ENCODE results near the gene C16orf89. TPM values are rescaled to one million over a fixed set of nuclear protein-coding genes. Genes with fewer than 3 reads are reported as not detected.

The C16orf89 gene
- total RNA-seq, 1 donor from 2014 or later: not detected

GRCh38 chr16:5028950-5029475, 36.7 kb downstream of the C16orf89 start:
- no peak for DNase-seq (ENCODE audit: low spot score)
- Mint-ChIP-seq H3K36me3 (ENCODE audit: low read depth) (no peaks in the 10 kb centered on the region), H3K27me3 (ENCODE audit: low read depth) (no peaks in the 10 kb centered on the region), H3K9me3 (no peaks in the 10 kb centered on the region), H3K4me3 (ENCODE audit: low read depth) (no peak overlapping the region), H3K4me1 (ENCODE audit: low read depth) (peaks cover 6% of the 10 kb centered on the region), H3K27ac (no peak overlapping the region)
- intact Hi-C loops (cut with micrococcal nuclease): no loop called here

- Mint-ChIP-seq H3K36me3 (ENCODE audit: low read depth) (no peaks in the 10 kb centered on the region), H3K27me3 (ENCODE audit: low read depth) (no peaks in the 10 kb centered on the region), H3K4me3 (ENCODE audit: low read depth) (no peak overlapping the region), H3K4me1 (ENCODE audit: low read depth) (peaks cover 3% of the 10 kb centered on the region), H3K27ac (no peak overlapping the region), H3K9me3 (no peaks in the 10 kb centered on the region)
- intact Hi-C loops (cut with micrococcal nuclease): no loop called here
- no peak for DNase-seq (ENCODE audit: low spot score)
These were observed 38.1 kb downstream of the C16orf89 start for GRCh38 chr16:5027575-5028235.

DNA sequence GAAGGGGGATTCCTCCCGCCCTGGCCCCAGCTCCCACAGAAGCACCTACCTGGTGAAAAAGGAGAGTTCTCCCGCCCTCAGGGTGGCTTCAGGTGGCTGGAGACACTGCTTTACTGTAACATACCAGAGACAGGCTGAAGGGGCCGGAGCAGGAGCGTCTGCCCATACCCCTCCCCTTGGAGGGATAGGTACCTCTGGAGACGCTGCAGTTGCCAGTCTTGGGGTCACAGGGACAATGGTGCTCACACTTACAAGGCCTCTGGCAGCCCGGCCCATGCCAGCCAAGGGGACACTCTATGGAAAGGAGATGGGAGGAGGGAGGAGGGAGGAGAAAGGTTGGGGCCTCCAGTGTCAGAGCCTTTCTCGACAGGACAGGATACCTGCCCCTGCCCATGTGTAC, 38.7 kb downstream of the C16orf89 start:
- H3K4me1 Mint-ChIP-seq (ENCODE audit: low read depth): no peaks in the 10 kb centered on the region
- no peaks in the 10 kb centered on the region for H3K27me3 Mint-ChIP-seq (ENCODE audit: low read depth)
- no peak overlapping the region for H3K27ac Mint-ChIP-seq
- H3K36me3 Mint-ChIP-seq (ENCODE audit: low read depth): no peaks in the 10 kb centered on the region
- no peak overlapping the region for H3K4me3 Mint-ChIP-seq (ENCODE audit: low read depth)
- intact Hi-C loops (cut with micrococcal nuclease): no loop called here
- H3K9me3 Mint-ChIP-seq: no peaks in the 10 kb centered on the region
- no peak for DNase-seq (ENCODE audit: low spot score)

- no peaks in the 10 kb centered on the region for H3K36me3 Mint-ChIP-seq (ENCODE audit: low read depth)
- no peak overlapping the region for H3K27ac Mint-ChIP-seq
- H3K4me3 Mint-ChIP-seq (ENCODE audit: low read depth): no peak overlapping the region
- DNase-seq (ENCODE audit: low spot score): no peak
- no peaks in the 10 kb centered on the region for H3K9me3 Mint-ChIP-seq
- no peaks in the 10 kb centered on the region for H3K4me1 Mint-ChIP-seq (ENCODE audit: low read depth)
- intact Hi-C loops (cut with micrococcal nuclease): no loop called here
- H3K27me3 Mint-ChIP-seq (ENCODE audit: low read depth): no peaks in the 10 kb centered on the region
These were observed 39.1 kb downstream of the C16orf89 start for GRCh38 chr16:5026664-5027063.

GRCh38 chr16:5025171-5025632, 40.6 kb downstream of the C16orf89 start:
- no peak for DNase-seq (ENCODE audit: low spot score)

GRCh38 chr16:5024632-5025031, 41.1 kb downstream of the C16orf89 start:
- no peaks in the 10 kb centered on the region for H3K27me3 Mint-ChIP-seq (ENCODE audit: low read depth)

More at GRCh38 chr16:5025171-5025632, 40.6 kb downstream of the C16orf89 start:
- H3K27me3 Mint-ChIP-seq (ENCODE audit: low read depth): no peaks in the 10 kb centered on the region
- H3K4me1 Mint-ChIP-seq (ENCODE audit: low read depth): no peaks in the 10 kb centered on the region
- no peak overlapping the region for H3K4me3 Mint-ChIP-seq (ENCODE audit: low read depth)
- no peak overlapping the region for H3K27ac Mint-ChIP-seq
- intact Hi-C loops (cut with micrococcal nuclease): no loop called here
- no peaks in the 10 kb centered on the region for H3K36me3 Mint-ChIP-seq (ENCODE audit: low read depth)
- H3K9me3 Mint-ChIP-seq: no peaks in the 10 kb centered on the region

DNA sequence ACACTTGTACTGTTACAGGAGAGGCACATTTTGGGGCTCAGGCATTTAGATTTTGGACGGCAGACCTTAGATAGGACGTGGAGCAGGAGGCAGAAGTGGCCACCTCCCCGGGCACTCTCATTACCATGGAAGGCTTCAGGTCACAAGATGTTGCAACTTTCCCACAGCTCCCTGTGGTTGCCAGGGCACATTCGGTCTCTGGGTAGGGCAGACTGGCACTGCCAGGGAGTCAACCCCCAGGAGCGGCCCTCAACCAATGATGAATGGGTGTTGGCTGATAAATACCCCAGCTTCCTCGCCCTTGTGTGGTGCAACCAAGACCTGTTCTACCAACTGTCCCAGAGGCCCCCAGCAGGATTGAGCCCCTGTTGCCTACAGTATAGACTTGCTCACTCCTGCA, 43.2 kb downstream of the C16orf89 start:
- DNase-seq (ENCODE audit: low spot score): no peak
- H3K27me3 Mint-ChIP-seq (ENCODE audit: low read depth): no peaks in the 10 kb centered on the region
- intact Hi-C loops (cut with micrococcal nuclease): no loop called here
- no peaks in the 10 kb centered on the region for H3K36me3 Mint-ChIP-seq (ENCODE audit: low read depth)
- H3K9me3 Mint-ChIP-seq: no peaks in the 10 kb centered on the region
- H3K4me1 Mint-ChIP-seq (ENCODE audit: low read depth): no peaks in the 10 kb centered on the region
- no peak overlapping the region for H3K4me3 Mint-ChIP-seq (ENCODE audit: low read depth)
- H3K27ac Mint-ChIP-seq: no peak overlapping the region

More at GRCh38 chr16:5024632-5025031, 41.1 kb downstream of the C16orf89 start:
- Mint-ChIP-seq H3K4me1 (ENCODE audit: low read depth) (no peaks in the 10 kb centered on the region), H3K4me3 (ENCODE audit: low read depth) (no peak overlapping the region), H3K9me3 (no peaks in the 10 kb centered on the region), H3K27ac (no peak overlapping the region), H3K36me3 (ENCODE audit: low read depth) (no peaks in the 10 kb centered on the region)
- intact Hi-C loops (cut with micrococcal nuclease): no loop called here
- DNase-seq (ENCODE audit: low spot score): no peak

DNA sequence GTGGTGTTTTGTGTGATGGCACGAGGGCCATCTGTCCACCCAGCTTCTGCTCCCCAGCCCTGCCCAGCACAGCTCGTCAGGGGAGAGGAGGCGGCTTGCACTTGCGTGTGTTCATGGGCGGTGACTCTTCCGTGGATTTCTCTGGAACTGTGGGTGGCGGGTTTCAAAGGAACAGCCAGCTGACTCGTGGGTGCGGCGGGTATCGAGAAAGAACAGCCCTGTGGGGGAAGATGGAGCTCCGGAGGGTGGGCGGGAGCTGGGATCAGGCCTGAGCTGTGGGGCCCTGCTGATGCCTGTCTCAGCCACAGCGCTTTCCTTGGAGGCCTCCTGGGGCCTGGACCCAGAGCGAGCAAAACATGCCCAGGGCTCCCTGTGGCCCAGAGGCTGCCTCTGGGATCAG, 45.2 kb downstream of the C16orf89 start:
- H3K27me3 Mint-ChIP-seq (ENCODE audit: low read depth): no peaks in the 10 kb centered on the region
- no peak overlapping the region for H3K4me3 Mint-ChIP-seq (ENCODE audit: low read depth)

DNA sequence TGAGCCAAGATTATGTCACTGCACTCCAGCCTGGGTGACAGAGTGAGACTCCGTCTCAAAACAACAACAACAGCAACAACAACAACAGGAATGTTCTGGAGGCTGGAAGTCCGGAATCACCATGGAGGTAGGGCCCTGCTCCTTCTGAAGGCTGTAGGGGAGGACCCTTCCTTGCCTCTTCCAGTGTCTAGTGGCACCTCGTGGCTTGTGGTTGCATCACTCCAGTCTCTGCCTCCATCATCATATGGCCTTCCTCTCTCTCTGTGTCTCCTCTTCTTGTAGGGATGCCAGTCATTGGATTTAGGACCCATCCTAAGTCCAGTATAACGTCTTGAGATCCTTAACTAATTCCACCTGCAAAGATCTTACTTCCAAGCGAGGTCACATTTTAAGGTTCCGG, 46.0 kb downstream of the C16orf89 start:
- intact Hi-C loops (cut with micrococcal nuclease): no loop called here
- no peaks in the 10 kb centered on the region for H3K27me3 Mint-ChIP-seq (ENCODE audit: low read depth)
- no peak overlapping the region for H3K27ac Mint-ChIP-seq
- no peak overlapping the region for H3K4me3 Mint-ChIP-seq (ENCODE audit: low read depth)
- no peaks in the 10 kb centered on the region for H3K9me3 Mint-ChIP-seq
- no peak for DNase-seq (ENCODE audit: low spot score)
- H3K36me3 Mint-ChIP-seq (ENCODE audit: low read depth): no peaks in the 10 kb centered on the region
- no peaks in the 10 kb centered on the region for H3K4me1 Mint-ChIP-seq (ENCODE audit: low read depth)

More for the DNA sequence above, 45.2 kb downstream of the C16orf89 start:
- Mint-ChIP-seq H3K4me1 (ENCODE audit: low read depth) (no peaks in the 10 kb centered on the region), H3K36me3 (ENCODE audit: low read depth) (no peaks in the 10 kb centered on the region), H3K27ac (no peak overlapping the region), H3K9me3 (no peaks in the 10 kb centered on the region)
- DNase-seq (ENCODE audit: low spot score): no peak
- intact Hi-C loops (cut with micrococcal nuclease): no loop called here

GRCh38 chr16:5018793-5019192, 47.0 kb downstream of the C16orf89 start:
- intact Hi-C loops (cut with micrococcal nuclease): no loop called here
- no peak for DNase-seq (ENCODE audit: low spot score)
- H3K9me3 Mint-ChIP-seq: no peaks in the 10 kb centered on the region
- H3K4me3 Mint-ChIP-seq (ENCODE audit: low read depth): no peak overlapping the region
- H3K36me3 Mint-ChIP-seq (ENCODE audit: low read depth): no peaks in the 10 kb centered on the region
- no peak overlapping the region for H3K27ac Mint-ChIP-seq
- no peaks in the 10 kb centered on the region for H3K27me3 Mint-ChIP-seq (ENCODE audit: low read depth)
- no peaks in the 10 kb centered on the region for H3K4me1 Mint-ChIP-seq (ENCODE audit: low read depth)

DNA sequence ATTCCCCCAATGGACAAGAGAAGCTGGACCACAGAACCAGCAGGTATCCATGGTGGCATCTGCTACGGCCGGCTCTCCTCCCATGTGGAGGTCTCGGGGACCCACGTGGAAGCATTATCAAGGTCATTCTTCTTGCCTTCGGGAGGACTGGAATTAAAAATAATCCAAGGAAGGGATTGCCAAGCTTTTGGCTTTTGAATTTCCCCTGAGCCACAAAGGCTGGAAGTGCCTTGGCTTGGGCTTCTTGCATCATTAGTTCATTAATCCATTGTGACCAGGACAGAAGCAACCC, 48.1 kb downstream of the C16orf89 start:
- Mint-ChIP-seq H3K36me3 (ENCODE audit: low read depth) (no peaks in the 10 kb centered on the region), H3K4me3 (ENCODE audit: low read depth) (no peak overlapping the region), H3K27ac (no peak overlapping the region), H3K4me1 (ENCODE audit: low read depth) (no peaks in the 10 kb centered on the region), H3K9me3 (no peaks in the 10 kb centered on the region), H3K27me3 (ENCODE audit: low read depth) (no peaks in the 10 kb centered on the region)
- intact Hi-C loops (cut with micrococcal nuclease): no loop called here
- no peak for DNase-seq (ENCODE audit: low spot score)

DNA sequence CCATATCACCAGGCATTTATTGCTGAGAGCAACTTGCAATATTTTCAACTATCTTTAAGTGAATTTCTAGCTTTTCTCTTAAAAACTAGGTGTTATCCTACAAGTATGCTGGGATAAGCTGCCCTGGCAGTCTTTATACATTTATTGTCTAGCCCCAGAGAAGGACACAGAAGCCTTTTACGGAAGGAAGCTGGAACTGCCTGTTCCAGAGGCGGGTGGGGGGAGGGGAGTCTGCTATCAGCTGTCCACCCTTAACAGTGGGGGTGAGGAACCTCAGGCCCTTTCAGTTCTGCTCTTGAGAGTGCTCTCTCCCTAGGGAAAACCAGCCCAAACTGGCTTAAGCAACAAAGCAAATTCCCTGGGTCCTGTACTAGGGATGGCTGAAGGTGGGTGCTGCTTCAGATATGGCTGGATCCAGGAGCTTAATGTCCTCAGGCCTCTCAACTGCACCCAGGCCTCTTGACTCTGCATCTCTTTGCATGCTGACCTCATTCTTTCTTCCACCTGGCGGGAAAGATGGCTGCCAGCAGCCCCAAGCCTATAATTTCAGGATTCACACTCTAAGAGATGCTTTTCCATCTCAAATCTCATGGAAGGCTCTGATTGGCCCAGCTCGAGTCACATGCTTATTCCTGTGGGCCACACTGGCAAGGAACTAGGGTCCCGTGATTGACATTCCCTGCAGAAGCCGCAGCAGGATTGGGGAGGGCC, 48.6 kb downstream of the C16orf89 start:
- Mint-ChIP-seq H3K27ac (no peak overlapping the region), H3K4me3 (ENCODE audit: low read depth) (no peak overlapping the region), H3K4me1 (ENCODE audit: low read depth) (no peaks in the 10 kb centered on the region), H3K27me3 (ENCODE audit: low read depth) (no peaks in the 10 kb centered on the region), H3K9me3 (no peaks in the 10 kb centered on the region), H3K36me3 (ENCODE audit: low read depth) (no peaks in the 10 kb centered on the region)
- intact Hi-C loops (cut with micrococcal nuclease): no loop called here
- DNase-seq (ENCODE audit: low spot score): no peak

DNA sequence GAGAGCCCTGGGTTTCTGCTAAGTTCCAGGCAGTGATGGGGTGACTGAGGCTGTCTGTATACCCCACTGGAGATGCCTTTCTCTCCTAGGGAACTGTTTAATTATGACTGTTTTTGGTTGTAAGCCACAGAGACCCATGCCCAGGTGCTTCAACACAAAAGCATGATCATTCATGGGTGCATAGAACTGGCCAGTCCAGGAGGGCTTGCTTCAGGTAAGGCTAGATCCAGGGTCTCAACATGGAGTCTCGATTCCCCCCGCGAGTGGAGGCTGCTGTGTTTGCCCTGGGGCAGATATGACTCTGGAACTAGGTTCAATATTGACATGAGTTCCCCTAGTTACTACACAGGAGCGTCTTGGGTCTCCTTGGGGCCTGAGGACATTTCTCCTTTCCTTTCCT, 49.9 kb downstream of the C16orf89 start:
- H3K36me3 Mint-ChIP-seq (ENCODE audit: low read depth): no peaks in the 10 kb centered on the region
- intact Hi-C loops (cut with micrococcal nuclease): no loop called here
- H3K4me1 Mint-ChIP-seq (ENCODE audit: low read depth): no peaks in the 10 kb centered on the region
- DNase-seq (ENCODE audit: low spot score): no peak
- no peak overlapping the region for H3K27ac Mint-ChIP-seq
- no peaks in the 10 kb centered on the region for H3K27me3 Mint-ChIP-seq (ENCODE audit: low read depth)
- no peaks in the 10 kb centered on the region for H3K9me3 Mint-ChIP-seq
- H3K4me3 Mint-ChIP-seq (ENCODE audit: low read depth): no peak overlapping the region
